ENCODE results near the gene MRPS25. TPM values are rescaled to one million over a fixed set of nuclear protein-coding genes. Genes with fewer than 3 reads are reported as not detected.

Gene MRPS25
- total and polyA plus RNA-seq, 4 donors, result 12.6 to 55.1 (median 42.9) TPM

- DNase-seq (ENCODE audit: low spot score), result no peak
- no peak overlapping the region for H3K27ac ChIP-seq (ENCODE audit: low read depth in 1 of 2, low read length in 2 of 2)
- H3K4me1 ChIP-seq (ENCODE audit: control insufficient read depth in 4 of 4, insufficient read depth in 4 of 4, low read length in 3 of 4), result no peaks in the 10 kb centered on the region
- H3K9ac ChIP-seq (ENCODE audit: low read depth in 1 of 2, low read length in 2 of 2), result no peak overlapping the region
- no peaks in the 10 kb centered on the region for H3K27me3 ChIP-seq (ENCODE audit: control insufficient read depth in 4 of 4, insufficient read depth in 4 of 4, low read length in 3 of 4)
- H3K4me3 ChIP-seq (ENCODE audit: low read depth in 1 of 3, low read length in 3 of 3), result no peak overlapping the region
- TF ChIP-seq CTCF (IDR thresholded peaks at IDR 0.05; ENCODE audit: low read depth, low read length, missing input control), result no peak
- TF ChIP-seq MAX (IDR thresholded peaks at IDR 0.05), result no peak
- no peak for TF ChIP-seq FOXA1 (IDR thresholded peaks at IDR 0.05)
- TF ChIP-seq YY1 (IDR thresholded peaks at IDR 0.05), result no peak
- TF ChIP-seq GABPA (IDR thresholded peaks at IDR 0.05 in 1 of 2, conservative IDR thresholded peaks at IDR 0.05 in 1 of 2), result no peak
- no peak for TF ChIP-seq FOXA2 (IDR thresholded peaks at IDR 0.05)
- TF ChIP-seq REST (IDR thresholded peaks at IDR 0.05), result no peak
- no peak for TF ChIP-seq ZBTB33 (IDR thresholded peaks at IDR 0.05)
- TF ChIP-seq TAF1 (conservative IDR thresholded peaks at IDR 0.05), result no peak
- no peak for TF ChIP-seq SP1 (IDR thresholded peaks at IDR 0.05)
- no peak for TF ChIP-seq NR2F2 (IDR thresholded peaks at IDR 0.05)
- no peak for TF ChIP-seq HNF4G (IDR thresholded peaks at IDR 0.05)
- no peak for TF ChIP-seq ATF3 (IDR thresholded peaks at IDR 0.05)
- no peak for TF ChIP-seq RAD21 (IDR thresholded peaks at IDR 0.05)
- TF ChIP-seq JUND (IDR thresholded peaks at IDR 0.05), result no peak
- no peak for TF ChIP-seq RXRA (IDR thresholded peaks at IDR 0.05)
- no peak for TF ChIP-seq EGR1 (IDR thresholded peaks at IDR 0.05; ENCODE audit: low read depth in 2 of 2)
- no peaks in the 10 kb centered on the region for H3K9me3 ChIP-seq (ENCODE audit: control insufficient read depth in 4 of 4, low read length in 3 of 4)
- WGBS, result 100% methylated on average over 1 of the region's 1 CpG
- H3K36me3 ChIP-seq (ENCODE audit: control insufficient read depth in 4 of 4, insufficient read depth in 3 of 4, low read depth in 1 of 4, low read length in 3 of 4), result peaks cover 4 to 29% (median 22%) of the 10 kb centered on the region in 4 donors
Observed at GRCh38 chr3:15010664-15011063, 54.5 kb downstream of the MRPS25 start.

GRCh38 chr3:15009167-15009566, 55.9 kb downstream of the MRPS25 start:
- TF ChIP-seq FOXA1 (IDR thresholded peaks at IDR 0.05) (no peak), NR2F2 (IDR thresholded peaks at IDR 0.05) (no peak), HNF4A (conservative IDR thresholded peaks at IDR 0.05) (no peak), ATF3 (IDR thresholded peaks at IDR 0.05) (no peak), SP1 (IDR thresholded peaks at IDR 0.05) (no peak), GABPA (IDR thresholded peaks at IDR 0.05 in 1 of 2, conservative IDR thresholded peaks at IDR 0.05 in 1 of 2) (no peak), YY1 (IDR thresholded peaks at IDR 0.05) (no peak)
- Histone ChIP-seq H3K4me3 (ENCODE audit: low read depth in 1 of 3, low read length in 3 of 3) (no peak overlapping the region), H3K4me1 (ENCODE audit: control insufficient read depth in 4 of 4, insufficient read depth in 4 of 4, low read length in 3 of 4) (no peaks in the 10 kb centered on the region), H3K27ac (ENCODE audit: low read depth in 1 of 2, low read length in 2 of 2) (no peak overlapping the region), H3K9ac (ENCODE audit: low read depth in 1 of 2, low read length in 2 of 2) (no peak overlapping the region), H3K9me3 (ENCODE audit: control insufficient read depth in 4 of 4, low read length in 3 of 4) (no peaks in the 10 kb centered on the region), H3K36me3 (ENCODE audit: control insufficient read depth in 4 of 4, insufficient read depth in 3 of 4, low read depth in 1 of 4, low read length in 3 of 4) (peaks cover 4 to 16% (median 13%) of the 10 kb centered on the region in 4 donors), H3K27me3 (ENCODE audit: control insufficient read depth in 4 of 4, insufficient read depth in 4 of 4, low read length in 3 of 4) (no peaks in the 10 kb centered on the region)
- WGBS, result 98% methylated on average over 5 of the region's 5 CpGs
- no peak for DNase-seq (ENCODE audit: low spot score)

Measured in liver (tissue), 9 donors.